Articular chondrocyte of knee joint (primary cell): ENCODE data around the gene FAM111A. TPM values are rescaled to one million over a fixed set of nuclear protein-coding genes. Genes with fewer than 3 reads are reported as not detected.

Experiments
- total RNA-seq: library from RNA; depleted of rRNA; stranded (reverse); fragments of >200 nt; gene quantifications from 2 replicates; pipeline ENCODE4 v1.2.3, GENCODE V29; 2012

FAM111A gene, protein sequence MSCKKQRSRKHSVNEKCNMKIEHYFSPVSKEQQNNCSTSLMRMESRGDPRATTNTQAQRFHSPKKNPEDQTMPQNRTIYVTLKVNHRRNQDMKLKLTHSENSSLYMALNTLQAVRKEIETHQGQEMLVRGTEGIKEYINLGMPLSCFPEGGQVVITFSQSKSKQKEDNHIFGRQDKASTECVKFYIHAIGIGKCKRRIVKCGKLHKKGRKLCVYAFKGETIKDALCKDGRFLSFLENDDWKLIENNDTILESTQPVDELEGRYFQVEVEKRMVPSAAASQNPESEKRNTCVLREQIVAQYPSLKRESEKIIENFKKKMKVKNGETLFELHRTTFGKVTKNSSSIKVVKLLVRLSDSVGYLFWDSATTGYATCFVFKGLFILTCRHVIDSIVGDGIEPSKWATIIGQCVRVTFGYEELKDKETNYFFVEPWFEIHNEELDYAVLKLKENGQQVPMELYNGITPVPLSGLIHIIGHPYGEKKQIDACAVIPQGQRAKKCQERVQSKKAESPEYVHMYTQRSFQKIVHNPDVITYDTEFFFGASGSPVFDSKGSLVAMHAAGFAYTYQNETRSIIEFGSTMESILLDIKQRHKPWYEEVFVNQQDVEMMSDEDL
- total RNA-seq = 49.5 and 67.5 TPM in 2 replicates

DNA sequence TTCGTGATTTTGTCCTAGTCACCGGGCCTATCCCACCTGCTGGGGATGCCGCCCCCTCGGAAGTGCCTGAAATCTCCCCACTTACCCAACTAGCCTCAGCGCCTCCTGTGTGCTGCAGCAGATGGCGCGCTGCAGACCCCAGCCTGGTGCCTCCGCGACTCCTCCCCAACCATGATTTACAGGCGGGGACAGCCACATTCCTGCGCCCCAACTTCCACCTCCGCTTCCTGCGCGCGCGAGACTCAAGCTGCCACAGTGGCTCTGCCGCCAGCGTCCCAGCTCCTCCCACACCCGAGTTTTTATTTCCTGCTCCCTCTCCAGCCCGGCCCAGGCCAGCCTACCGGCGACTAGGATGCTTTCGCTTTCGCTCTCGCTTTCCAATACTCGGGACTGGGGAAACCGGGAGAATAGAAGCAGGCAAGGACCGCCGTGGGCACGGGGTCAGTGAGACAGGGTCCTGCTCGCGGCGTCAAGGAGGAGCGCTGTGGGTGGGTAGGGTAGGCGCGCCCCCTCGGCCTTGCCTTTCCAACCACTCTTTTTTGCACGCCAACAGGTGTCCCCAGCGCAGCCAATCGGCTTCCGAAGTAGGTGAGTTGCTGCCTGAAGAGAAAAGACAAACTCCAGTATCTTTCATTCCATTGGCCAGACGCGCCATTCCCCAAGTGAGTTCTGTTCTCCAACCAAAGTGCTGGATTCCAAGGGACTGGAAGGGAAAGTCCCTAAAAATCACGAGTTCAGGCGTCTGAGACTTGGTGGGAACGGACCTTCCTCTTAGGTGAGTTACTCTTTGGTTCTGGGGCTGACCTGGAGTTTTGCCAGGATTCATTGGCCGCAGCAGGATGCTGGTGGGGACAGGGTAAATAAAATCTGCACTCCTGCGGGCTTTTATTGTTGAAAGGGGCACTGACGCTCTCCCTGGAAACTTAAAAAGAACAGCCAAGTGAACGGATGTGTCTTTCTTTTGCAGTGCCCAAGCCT, at the start of gene FAM111A:
FAM111A (plus strand) TSS at position 327 of the 978 bp plus-strand sequence. CDS start 6,017 bp downstream, outside the sequence.

GRCh38 chr11:59106363-59107336, 36.0 kb upstream of the FAM111A start, which contains the start of gene FAM111B:
Gene FAM111B, plus strand, starts transcription at chr11:59107237. Its CDS starts 2,389 bp downstream, at chr11:59109626.

GRCh38 chr11:59171508-59172322, 29.1 kb downstream of the FAM111A start, which contains the start of gene DTX4:
Gene DTX4, plus strand, starts transcription at chr11:59172132. Its CDS starts 464 bp downstream, at chr11:59172596.

Other genes with a start within 250 kb of the FAM111A start
- 0.13 and 0.43 TPM in 2 replicates for gene GLYATL1, start 203.4 kb upstream of the FAM111A start, total RNA-seq
- gene GLYATL1B, start 56.5 kb upstream of the FAM111A start, total RNA-seq = not detected in 2 replicates
- gene FAM111B, start 35.6 kb upstream of the FAM111A start, total RNA-seq = 3.8 and 10.6 TPM in 2 replicates
- gene DTX4, start 29.3 kb downstream of the FAM111A start, total RNA-seq = 0.32 and 0.52 TPM in 2 replicates
- gene MPEG1, start 70.1 kb downstream of the FAM111A start, total RNA-seq = not detected in 2 replicates
- gene OR5AN1, start 216.0 kb downstream of the FAM111A start, total RNA-seq = not detected in 2 replicates